Activated CD4-positive, alpha-beta T cell treated with anti-CD3 and anti-CD28 coated beads for 48 hours (primary cell): ENCODE results near the gene NCS1.
"Not testable (repeated sequence)": the region's sequence is repeated elsewhere in the genome, so short reads cannot be mapped to it uniquely, and the experiment has no call there.

Experiments
- DNase-seq: peaks from one replicate; pipeline ENCODE4 v3.0.0-alpha.2; 2020

NCS1 gene

GRCh38 chr9:130265431-130266235 lies 93.4 kb downstream of the NCS1 start, which contains the start of gene HMCN2:
Gene HMCN2 (plus strand): TSS chr9:130265760. CDS start chr9:130265879, 119 bp downstream.
- no peak for DNase-seq

GRCh38 chr9:130266236-130267098 lies 94.3 kb downstream of the NCS1 start:
- DNase-seq: no peak

- DNase-seq: no peak
Observed at GRCh38 chr9:130267930-130268329, 95.7 kb downstream of the NCS1 start.

GRCh38 chr9:130268521-130269211 lies 96.5 kb downstream of the NCS1 start:
- no peak for DNase-seq

GRCh38 chr9:130271473-130271872 lies 99.3 kb downstream of the NCS1 start:
- no peak for DNase-seq

GRCh38 chr9:130275156-130275555 lies 103.0 kb downstream of the NCS1 start:
- DNase-seq: no peak

- no peak for DNase-seq
Observed at GRCh38 chr9:130276121-130276520, 103.9 kb downstream of the NCS1 start.

GRCh38 chr9:130276955-130277354 lies 104.8 kb downstream of the NCS1 start:
- DNase-seq: no peak

- DNase-seq: not testable (repeated sequence)
Observed at GRCh38 chr9:130277525-130277924, 105.3 kb downstream of the NCS1 start.

GRCh38 chr9:130283539-130284248 lies 111.5 kb downstream of the NCS1 start:
- DNase-seq: no peak

- DNase-seq: no peak
Observed at GRCh38 chr9:130284249-130284625, 112.0 kb downstream of the NCS1 start.

GRCh38 chr9:130284690-130285089 lies 112.5 kb downstream of the NCS1 start:
- no peak for DNase-seq

- no peak for DNase-seq
Observed at GRCh38 chr9:130285271-130285670, 113.1 kb downstream of the NCS1 start.

GRCh38 chr9:130286072-130286770 lies 114.0 kb downstream of the NCS1 start:
- no peak for DNase-seq
